GM19463 (cell line): ENCODE results near the gene SNRNP70.
"Not testable (repeated sequence)": the region's sequence is repeated elsewhere in the genome, so short reads cannot be mapped to it uniquely, and the experiment has no call there.

ENCODE experiments used
- ATAC-seq: cut with Tn5 transposase; IDR thresholded peaks from one replicate; pipeline ENCODE4 v1.9.1; 2021; ENCODE audit warnings: mild to moderate bottlenecking, moderate library complexity; ENCODE audit not compliant: unreplicated experiment

The SNRNP70 gene

DNA sequence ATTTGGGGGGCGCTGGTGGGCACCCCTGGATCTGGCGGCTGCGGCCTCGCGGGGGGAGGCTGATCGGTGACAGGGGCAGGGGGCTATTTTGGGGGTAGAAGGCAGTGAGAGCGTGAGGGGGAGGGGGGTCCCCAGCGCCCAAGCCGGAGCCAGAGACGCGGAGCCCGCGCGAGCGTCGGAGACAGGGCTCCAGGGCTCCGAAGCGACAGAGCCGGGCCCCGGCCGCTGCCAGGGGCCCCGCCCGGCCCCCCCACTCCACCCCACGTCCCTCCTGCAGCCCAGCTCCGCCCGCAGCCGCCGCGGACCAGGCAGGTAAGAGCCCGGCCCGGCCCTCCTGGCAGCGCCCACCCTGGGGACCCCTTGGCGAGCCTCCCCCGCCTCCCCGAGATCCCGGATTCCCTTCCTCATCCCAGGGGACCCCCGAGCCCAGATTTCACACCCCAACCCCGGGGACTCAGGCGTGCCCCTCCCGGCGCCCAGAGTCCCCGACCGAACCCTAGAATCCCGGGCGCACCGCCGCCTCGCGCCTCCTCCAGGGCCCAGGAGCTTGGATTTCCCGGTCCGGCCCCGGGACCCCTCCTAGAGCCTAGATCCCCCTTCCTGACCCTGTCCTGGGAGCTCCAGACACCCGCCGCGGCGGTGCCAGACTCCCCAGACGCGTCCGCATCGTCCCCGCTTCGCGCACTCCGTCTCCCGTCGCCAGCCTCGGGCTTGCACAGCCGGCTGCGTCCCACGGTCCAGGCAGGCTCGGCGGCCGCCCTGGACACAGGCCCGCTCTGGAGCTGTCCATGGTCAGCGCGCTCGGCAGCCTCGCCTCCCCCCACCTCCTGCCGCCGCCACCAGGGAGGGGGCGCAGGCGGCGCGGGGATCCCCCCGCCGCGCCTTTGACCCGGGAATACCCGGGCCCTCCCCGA lies 34.4 kb downstream of the SNRNP70 start, which contains the start of gene PPFIA3:
Gene PPFIA3, plus strand, starts transcription at position 134 of the 914 bp plus-strand sequence. CDS start 8,330 bp downstream, outside the sequence.
- ATAC-seq: no peak

DNA sequence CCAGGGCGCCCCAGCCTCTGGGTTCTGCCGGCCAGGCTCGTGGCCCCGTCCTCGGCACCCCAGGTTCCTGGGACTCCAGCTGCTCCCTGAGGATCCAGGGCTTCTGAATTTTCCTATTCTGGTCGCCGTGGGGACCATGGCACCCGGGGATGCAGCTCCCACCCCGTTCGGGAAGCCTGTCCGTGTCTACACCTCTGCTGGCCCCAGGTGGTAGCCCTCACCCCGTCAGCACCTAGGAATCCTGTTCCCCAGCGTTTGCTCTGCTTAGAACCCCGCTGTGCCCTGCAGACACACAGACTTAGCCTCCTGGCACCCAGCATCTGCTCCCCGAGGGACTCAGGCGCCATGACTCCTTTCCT lies 35.1 kb downstream of the SNRNP70 start:
- no peak for ATAC-seq

GRCh38 chr19:49120868-49121267 lies 35.6 kb downstream of the SNRNP70 start:
- no peak for ATAC-seq

GRCh38 chr19:49121841-49122240 lies 36.6 kb downstream of the SNRNP70 start:
- not testable (repeated sequence) for ATAC-seq

- not testable (repeated sequence) for ATAC-seq
These were observed 38.0 kb downstream of the SNRNP70 start for GRCh38 chr19:49123285-49123684.

DNA sequence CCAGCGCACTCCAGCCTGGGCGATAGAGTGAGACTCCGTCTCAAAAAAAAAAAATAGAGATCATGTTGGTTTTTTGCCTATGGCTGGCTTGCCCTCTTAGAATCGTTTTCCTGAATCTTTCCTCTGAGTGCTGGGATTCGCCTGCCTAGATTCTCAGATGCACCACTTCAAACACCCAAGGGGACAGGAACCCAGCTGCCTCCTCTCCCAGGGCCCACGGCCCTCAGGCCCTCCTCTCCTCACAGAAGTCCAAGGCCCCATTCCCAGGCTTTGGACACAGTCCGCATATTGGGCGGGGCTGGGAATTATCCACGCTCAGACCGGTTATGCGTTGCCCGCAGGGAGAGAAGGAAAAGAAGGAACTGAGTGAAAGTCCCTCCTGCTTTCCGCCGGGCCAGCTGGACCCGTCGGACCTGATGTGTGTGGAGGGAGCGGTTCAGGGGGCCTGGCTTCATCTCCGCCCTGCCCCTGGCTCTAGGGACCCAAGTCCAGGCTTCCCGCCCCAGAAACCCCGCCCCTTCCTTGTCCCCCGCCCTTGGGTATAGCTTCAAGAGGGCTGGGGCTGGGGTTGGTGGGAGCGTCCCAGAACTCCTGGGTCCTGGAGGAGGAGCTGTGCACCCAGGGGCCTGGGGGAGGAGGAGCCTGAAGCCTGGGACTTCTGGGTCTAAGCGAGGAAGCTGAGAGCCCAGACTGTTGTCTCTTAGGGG lies 39.9 kb downstream of the SNRNP70 start:
- no peak for ATAC-seq

DNA sequence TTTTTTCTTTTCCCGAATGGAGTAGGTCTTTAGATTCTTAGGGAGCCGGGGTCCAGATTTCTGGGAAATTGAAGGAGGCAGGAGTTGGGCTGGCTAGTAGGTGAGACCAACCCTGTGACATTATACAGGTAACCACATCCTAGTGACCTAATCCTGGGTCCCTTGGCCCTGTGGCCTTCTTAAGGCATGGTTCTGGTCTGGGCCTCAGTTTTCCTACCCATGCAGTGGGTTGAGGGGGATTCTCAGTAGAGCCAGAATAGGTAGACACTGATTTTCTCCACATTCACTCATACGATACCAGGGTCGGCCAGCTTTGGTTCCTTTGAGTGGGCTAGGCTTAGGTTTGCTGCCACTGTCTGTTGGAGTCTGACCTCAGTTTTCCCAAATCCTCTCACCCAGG lies 41.3 kb downstream of the SNRNP70 start:
- no peak for ATAC-seq

DNA sequence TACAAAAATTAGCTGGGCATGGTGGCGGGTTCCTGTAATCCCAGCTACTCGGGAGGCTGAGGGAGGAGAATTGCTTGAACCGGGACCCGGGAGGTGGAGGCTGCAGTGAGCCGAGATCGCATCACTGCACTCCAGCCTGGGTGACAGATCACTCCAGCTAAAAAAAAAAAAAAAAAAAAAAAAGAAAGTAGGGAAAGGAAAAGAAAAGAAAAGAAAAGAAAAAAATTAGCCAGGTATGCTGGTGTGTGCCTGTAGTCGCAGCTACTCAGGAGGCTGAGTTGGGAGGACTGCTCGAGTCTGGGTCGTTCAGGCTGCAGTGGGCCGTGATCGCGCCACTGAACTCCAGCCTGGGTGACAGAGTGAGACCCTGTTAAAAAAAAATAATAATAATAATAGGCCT lies 42.0 kb downstream of the SNRNP70 start:
- ATAC-seq: not testable (repeated sequence)

- peak; percentile 87 for ATAC-seq
These were observed 42.7 kb downstream of the SNRNP70 start for GRCh38 chr19:49127674-49128544.

GRCh38 chr19:49128545-49129237 lies 43.4 kb downstream of the SNRNP70 start:
- ATAC-seq: no peak

GRCh38 chr19:49129238-49129583 lies 44.0 kb downstream of the SNRNP70 start:
- no peak for ATAC-seq

DNA sequence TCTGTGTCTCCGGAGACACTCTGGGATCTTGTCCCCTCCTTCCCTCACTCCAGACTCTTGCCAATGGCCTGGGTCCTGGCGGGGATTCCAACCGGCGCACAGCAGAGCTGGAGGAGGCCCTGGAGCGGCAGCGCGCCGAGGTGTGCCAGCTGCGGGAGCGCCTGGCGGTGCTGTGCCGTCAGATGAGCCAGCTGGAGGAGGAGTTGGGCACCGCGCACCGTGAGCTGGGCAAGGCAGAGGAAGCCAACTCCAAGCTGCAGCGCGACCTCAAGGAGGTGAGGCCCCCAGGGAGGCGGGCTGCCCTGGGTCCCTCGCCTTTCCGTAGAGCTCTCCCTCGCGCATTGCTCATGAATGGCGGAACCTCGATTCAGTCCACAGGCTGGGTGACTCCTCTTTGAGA lies 45.1 kb downstream of the SNRNP70 start:
- ATAC-seq: no peak

DNA sequence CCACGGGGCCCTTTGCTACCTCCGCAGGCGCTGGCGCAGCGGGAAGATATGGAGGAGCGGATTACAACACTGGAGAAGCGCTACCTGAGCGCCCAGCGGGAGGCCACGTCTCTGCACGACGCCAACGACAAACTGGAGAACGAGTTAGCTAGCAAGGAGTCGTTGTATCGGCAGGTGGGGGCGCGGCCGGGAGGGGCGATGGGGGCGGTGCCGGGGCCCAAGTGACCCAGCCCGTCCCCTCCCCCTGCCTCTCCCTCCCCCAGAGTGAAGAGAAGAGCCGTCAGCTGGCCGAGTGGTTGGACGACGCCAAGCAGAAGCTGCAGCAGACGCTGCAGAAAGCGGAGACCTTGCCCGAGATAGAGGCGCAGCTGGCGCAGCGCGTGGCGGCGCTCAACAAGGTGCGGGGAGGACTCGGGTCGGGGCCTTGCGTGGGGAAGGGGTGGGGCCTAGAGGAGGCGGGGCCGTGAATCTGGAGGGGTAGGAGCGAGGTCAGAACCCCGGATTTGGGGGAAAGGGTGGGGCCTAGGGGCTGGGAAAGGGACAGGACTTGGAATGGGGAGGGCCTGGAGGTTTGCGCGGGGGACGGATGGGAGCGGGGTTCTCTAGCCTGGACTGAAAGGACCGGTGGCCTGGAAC lies 47.8 kb downstream of the SNRNP70 start:
- no peak for ATAC-seq

DNA sequence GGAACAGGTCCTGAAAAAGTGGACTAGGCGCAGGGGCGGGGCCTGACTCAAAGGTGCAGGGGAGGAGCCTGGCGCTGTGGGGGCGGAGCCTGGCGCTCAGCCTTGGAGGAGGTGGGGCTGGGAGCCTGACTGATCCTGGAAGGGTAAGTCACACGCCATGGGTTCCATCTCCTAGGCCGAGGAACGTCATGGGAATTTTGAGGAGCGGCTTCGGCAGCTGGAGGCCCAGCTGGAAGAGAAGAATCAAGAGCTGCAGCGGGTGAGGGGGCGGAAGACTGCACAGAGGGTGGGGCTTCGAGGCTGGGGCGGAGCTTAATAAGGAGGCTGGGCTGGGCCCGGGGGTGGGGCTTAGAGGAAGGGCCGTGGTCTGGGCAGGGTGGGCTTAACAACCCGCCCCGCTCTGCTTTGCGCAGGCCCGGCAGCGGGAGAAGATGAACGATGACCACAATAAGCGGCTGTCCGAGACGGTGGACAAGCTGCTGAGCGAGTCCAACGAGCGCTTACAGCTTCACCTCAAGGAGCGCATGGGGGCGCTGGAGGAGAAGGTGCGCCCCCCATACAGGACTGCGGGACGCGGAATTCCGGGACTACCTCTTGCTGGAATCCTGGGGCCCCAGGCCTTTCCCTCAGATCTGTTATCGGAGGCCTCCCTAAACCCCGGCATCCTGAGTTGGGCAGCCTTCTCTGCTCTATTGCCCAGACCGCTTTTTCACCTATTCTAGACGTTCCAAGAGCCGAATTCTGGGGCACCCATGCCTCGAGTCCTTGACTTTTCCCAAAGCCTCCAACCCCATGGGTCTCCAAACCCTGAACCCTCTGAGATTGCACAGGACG lies 48.6 kb downstream of the SNRNP70 start:
- no peak for ATAC-seq

DNA sequence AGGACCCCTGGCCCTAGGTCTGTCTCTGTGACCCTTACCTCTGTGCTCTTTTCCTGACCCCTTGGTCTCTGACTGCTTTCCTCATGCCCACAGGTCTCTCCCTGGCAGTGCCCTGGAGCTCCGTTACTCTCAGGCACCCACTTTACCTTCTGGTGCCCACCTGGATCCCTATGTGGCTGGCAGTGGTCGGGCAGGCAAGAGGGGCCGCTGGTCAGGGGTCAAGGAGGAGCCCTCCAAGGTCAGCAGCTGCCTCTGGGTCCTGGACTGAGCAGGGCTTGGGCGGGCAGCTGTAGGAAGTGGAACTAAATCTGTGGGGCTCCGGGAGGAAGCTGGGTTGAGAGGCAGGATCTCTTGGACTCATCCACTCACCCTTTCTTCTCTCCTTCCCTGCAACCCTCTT lies 50.4 kb downstream of the SNRNP70 start:
- no peak for ATAC-seq

DNA sequence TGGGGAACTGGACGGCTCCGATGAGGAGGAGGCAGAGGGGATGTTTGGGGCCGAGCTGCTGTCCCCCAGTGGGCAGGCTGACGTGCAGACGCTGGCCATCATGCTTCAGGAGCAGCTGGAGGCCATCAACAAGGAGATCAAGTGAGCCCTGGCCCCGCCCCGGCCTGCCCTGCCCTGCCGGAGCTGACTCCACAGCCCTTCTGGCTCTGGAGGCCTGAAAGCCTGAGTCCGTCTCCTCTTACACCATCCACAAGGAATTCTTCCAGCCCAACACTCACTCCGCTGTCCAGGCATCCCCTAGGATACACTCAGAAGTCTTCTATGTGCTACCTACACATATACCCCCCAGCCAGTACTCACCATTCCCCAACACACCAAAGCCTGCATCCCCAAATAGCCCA lies 51.5 kb downstream of the SNRNP70 start:
- no peak for ATAC-seq

DNA sequence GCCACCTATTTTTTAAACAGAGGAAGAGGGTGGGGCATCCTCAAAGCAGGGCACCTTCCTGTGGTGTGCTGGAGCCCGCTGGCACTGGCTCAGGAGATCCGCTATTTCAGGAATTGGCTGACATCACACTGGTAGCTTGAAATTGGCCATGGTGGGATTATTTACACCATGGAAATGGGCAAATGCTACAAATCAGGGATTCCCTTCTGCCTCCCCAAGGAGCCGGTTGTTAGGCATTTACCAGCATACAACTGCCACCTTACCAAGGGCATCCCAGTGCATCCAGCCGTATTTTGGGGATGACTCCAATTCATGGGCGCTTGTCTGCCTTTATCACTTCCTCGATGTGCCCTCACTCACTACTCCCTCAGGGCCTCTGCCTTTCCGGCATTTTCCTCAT lies 55.7 kb downstream of the SNRNP70 start:
- ATAC-seq: no peak

DNA sequence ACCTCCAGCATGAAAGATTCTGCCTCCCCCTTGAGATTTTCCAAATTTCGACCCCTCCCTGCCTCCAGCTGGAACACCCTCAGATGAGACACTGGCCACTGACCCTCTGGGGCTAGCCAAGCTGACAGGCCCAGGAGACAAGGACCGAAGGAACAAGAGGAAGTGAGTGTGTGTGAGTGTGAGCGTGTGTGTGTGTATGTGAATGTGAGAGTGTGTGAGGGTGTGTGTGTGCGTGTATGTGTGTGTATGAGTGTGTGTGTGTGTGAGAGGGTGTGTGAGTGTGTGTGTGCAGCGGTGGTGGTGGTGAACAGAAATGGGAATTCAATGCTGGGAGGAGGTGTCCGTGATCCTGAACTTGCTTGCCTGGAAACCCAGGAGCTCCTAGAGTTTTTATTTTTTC lies 56.1 kb downstream of the SNRNP70 start:
- no peak for ATAC-seq

GRCh38 chr19:49142866-49143335 lies 57.6 kb downstream of the SNRNP70 start:
- ATAC-seq: peak; percentile 61
